Parathyroid adenoma (tissue), 2 donors: ENCODE results near the gene ACOT9.
"Not testable (repeated sequence)": the region's sequence is repeated elsewhere in the genome, so short reads cannot be mapped to it uniquely, and the experiment has no call there.

Experiments
- H2AFZ ChIP-seq: fragments of 300-600 bp; sonication (generic); one replicate; pipeline ENCODE4 v1.7.0; 2017; ENCODE audit warnings: antibody characterized with exemption, mild to moderate bottlenecking
- H3K27ac ChIP-seq: fragments of 300-600 bp; sonication (generic); one replicate; pipeline ENCODE4 v1.7.0; 2017
- H3K27me3 ChIP-seq: fragments of 300-600 bp; sonication (generic); one replicate; pipeline ENCODE4 v1.7.0; 2017; ENCODE audit warnings: low read length; ENCODE audit not compliant: control insufficient read depth, insufficient read depth
- H3K36me3 ChIP-seq: fragments of 300-600 bp; sonication (generic); one replicate; pipeline ENCODE4 v1.7.0; 2017; ENCODE audit warnings: low read length; ENCODE audit not compliant: control insufficient read depth, insufficient read depth
- H3K4me1 ChIP-seq: fragments of 300-600 bp; sonication (generic); one replicate; pipeline ENCODE4 v1.7.0; 2017; ENCODE audit warnings: control low read depth
- H3K4me2 ChIP-seq: fragments of 300-600 bp; sonication (generic); one replicate; pipeline ENCODE4 v1.7.0; 2017; ENCODE audit warnings: low read length
- H3K4me3 ChIP-seq: fragments of 300-600 bp; sonication (generic); one replicate; pipeline ENCODE4 v1.7.0; 2017; ENCODE audit warnings: low read depth, low read length
- H3K79me2 ChIP-seq: fragments of 300-600 bp; sonication (generic); one replicate; pipeline ENCODE4 v1.7.0; 2017; ENCODE audit warnings: control low read depth
- H3K9ac ChIP-seq: fragments of 300-600 bp; sonication (generic); one replicate; pipeline ENCODE4 v1.7.0; 2017; ENCODE audit warnings: mild to moderate bottlenecking
- H3K9me3 ChIP-seq: fragments of 300-600 bp; sonication (generic); one replicate; pipeline ENCODE4 v1.7.0; 2017; ENCODE audit warnings: low read length; ENCODE audit not compliant: control insufficient read depth
- CTCF ChIP-seq: fragments of 300-600 bp; sonication (generic); IDR thresholded peaks from one replicate; pipeline ENCODE4 v1.7.0; 2017; ENCODE audit warnings: antibody characterized with exemption, mild to moderate bottlenecking
- donor health status: primary hyperparathyroidism.

Gene ACOT9

GRCh38 chrX:23779025-23779424, 35.9 kb upstream of the ACOT9 start:
- Histone ChIP-seq H3K79me2 (no peaks in the 10 kb centered on the region), H3K4me3 (no peak overlapping the region), H2AFZ (no peak overlapping the region), H3K27me3 (no peaks in the 10 kb centered on the region), H3K27ac (no peak overlapping the region), H3K9ac (no peak overlapping the region), H3K4me2 (no peak overlapping the region), H3K9me3 (no peaks in the 10 kb centered on the region), H3K4me1 (no peaks in the 10 kb centered on the region), H3K36me3 (no peaks in the 10 kb centered on the region)
- TF ChIP-seq CTCF: no peak

GRCh38 chrX:23776363-23776762, 33.3 kb upstream of the ACOT9 start:
- Histone ChIP-seq H3K27ac (no peak overlapping the region), H3K4me1 (no peaks in the 10 kb centered on the region), H3K27me3 (no peaks in the 10 kb centered on the region), H3K9me3 (no peaks in the 10 kb centered on the region), H3K4me2 (no peak overlapping the region), H2AFZ (no peak overlapping the region), H3K36me3 (no peaks in the 10 kb centered on the region), H3K4me3 (no peak overlapping the region), H3K9ac (no peak overlapping the region), H3K79me2 (no peaks in the 10 kb centered on the region)
- TF ChIP-seq CTCF: no peak

GRCh38 chrX:23773601-23774175, 30.6 kb upstream of the ACOT9 start:
- H3K4me1 ChIP-seq: no peaks in the 10 kb centered on the region
- H3K27ac ChIP-seq: peak overlapping the region; percentile 56
- TF ChIP-seq CTCF: no peak
- H3K27me3 ChIP-seq: no peaks in the 10 kb centered on the region
- no peak overlapping the region for H3K4me2 ChIP-seq
- H2AFZ ChIP-seq: no peak overlapping the region
- no peak overlapping the region for H3K4me3 ChIP-seq
- H3K79me2 ChIP-seq: no peaks in the 10 kb centered on the region
- H3K36me3 ChIP-seq: no peaks in the 10 kb centered on the region
- H3K9me3 ChIP-seq: no peaks in the 10 kb centered on the region
- H3K9ac ChIP-seq: no peak overlapping the region

- not testable (repeated sequence) for H3K36me3 ChIP-seq, H3K27ac ChIP-seq, H3K9ac ChIP-seq, H3K79me2 ChIP-seq, H2AFZ ChIP-seq, H3K4me3 ChIP-seq, H3K4me2 ChIP-seq, H3K9me3 ChIP-seq, H3K4me1 ChIP-seq, H3K27me3 ChIP-seq
These were observed 28.0 kb upstream of the ACOT9 start for GRCh38 chrX:23771086-23771485.

- Histone ChIP-seq H3K4me1 (no peaks in the 10 kb centered on the region), H3K79me2 (no peaks in the 10 kb centered on the region), H3K4me2 (no peak overlapping the region), H3K4me3 (no peak overlapping the region), H2AFZ (no peak overlapping the region), H3K27me3 (no peaks in the 10 kb centered on the region), H3K9me3 (no peaks in the 10 kb centered on the region), H3K36me3 (no peaks in the 10 kb centered on the region), H3K9ac (no peak overlapping the region), H3K27ac (no peak overlapping the region)
- TF ChIP-seq CTCF: no peak
These were observed 27.1 kb upstream of the ACOT9 start for GRCh38 chrX:23770142-23770541.
